Measurements from ENCODE around the gene B3GALT4. TPM values are rescaled to one million over a fixed set of nuclear protein-coding genes. Genes with fewer than 3 reads are reported as not detected.

The B3GALT4 gene
- total and polyA plus RNA-seq, 2 of the 13 experiments (the other 11 are each of a cell fraction or from before 2014, with no cell fraction given) = 0.04 to 0.27 TPM

- peak overlapping the region; percentile 92 for H3K9ac ChIP-seq (ENCODE audit: insufficient read depth, low read depth, low read length)
- H3K4me2 ChIP-seq (ENCODE audit: low read depth, low read length) = peak overlapping the region; percentile 99
- ATAC-seq (peak; percentile 36), FAIRE-seq (no peak), DNase-seq (ENCODE audit: low spot score) (no peak)
- BruUV-seq (replicated peaks) = TSS peak; percentile 89
- peak overlapping the region; percentile 56 for H3K27ac ChIP-seq (ENCODE audit: extremely low read length, insufficient read depth, low read length)
- H3K4me3 ChIP-seq (replicated peaks in 1 of 3; ENCODE audit: insufficient read depth in 1 of 3, low read depth in 2 of 3, low read length in 3 of 3) = peak overlapping the region; percentile 73 to 96 (median 94)
- peaks cover 22% of the 10 kb centered on the region for H3K4me1 ChIP-seq (ENCODE audit: insufficient read depth, low read length)
- intact Hi-C loops (cut with micrococcal nuclease; ENCODE audit: unreplicated experiment) = loop anchor here (1.0 kb wide), 1 partner anchor 8 kb away; the partner anchor contains the start of gene RGL2
- no peak overlapping the region for H2AFZ ChIP-seq (ENCODE audit: low read length)
- H4K20me1 ChIP-seq (ENCODE audit: insufficient read depth, low read length) = no peaks in the 10 kb centered on the region
- in situ Hi-C loops (cut with HindIII; ENCODE audit: extremely low pct_ligation_motif_present, low pct_unique_long_range_greater_than_20kb) = loop anchor here (25.0 kb wide), 1 partner anchor 122 kb away; the partner anchor contains the start of genes CUTA, PHF1 and SYNGAP1
- H3K27me3 ChIP-seq (ENCODE audit: control insufficient read depth in 1 of 2, insufficient read depth in 2 of 2, low read length in 2 of 2) = no peaks in the 10 kb centered on the region; a peak in 1 of 5 replicates
- peaks cover 16 to 42% of the 10 kb centered on the region in 2 experiments for H3K36me3 ChIP-seq (replicated peaks in 1 of 2; ENCODE audit: control insufficient read depth in 1 of 2, insufficient read depth in 2 of 2, low read length in 2 of 2)
- WGBS (ENCODE audit: low lambda C conversion rate) = 1% methylated on average over 14 of the region's 14 CpGs
- ChIA-PET POLR2A (interaction anchor here (0.7 to 3.4 kb wide), 16 partner anchors 8 to 318 kb away, joined by 3 to 41 read pairs (median 8); partner anchors contain the start of genes B3GALT4, CUTA, HSD17B8 and PHF1), CTCF (ENCODE audit: low intra/inter-chr PET ratio, low total read pairs) (interaction anchor here (1.2 to 1.4 kb wide), 2 partner anchors 8 to 10 kb away, joined by 3 read pairs; no protein-coding TSS in a partner anchor)
- H3K79me2 ChIP-seq (ENCODE audit: insufficient read depth, low read length) = peaks cover 27% of the 10 kb centered on the region
- no peaks in the 10 kb centered on the region for H3K9me3 ChIP-seq (ENCODE audit: low read length)
- peak; percentile 17; the same call in 1 of the 2 replicates for TF ChIP-seq ZNF350 (CRISPR knock-in tag; IDR thresholded peaks at IDR 0.05; ENCODE audit: borderline replicate concordance, low read depth)
- TF ChIP-seq E2F2 (CRISPR knock-in tag; IDR thresholded peaks at IDR 0.05; ENCODE audit: borderline replicate concordance) = no peak
- TF ChIP-seq EZH2 (conservative IDR thresholded peaks at IDR 0.05; ENCODE audit: low read depth, low read length) = no peak
- TF ChIP-seq ARNTL (CRISPR knock-in tag; IDR thresholded peaks at IDR 0.05) = no peak
- TF ChIP-seq SETDB1 (CRISPR knock-in tag; IDR thresholded peaks at IDR 0.05; ENCODE audit: borderline replicate concordance) = no peak
- no peak for TF ChIP-seq HDAC2 (CRISPR knock-in tag; IDR thresholded peaks at IDR 0.05)
- TF ChIP-seq CEBPZ (IDR thresholded peaks at IDR 0.05; ENCODE audit: low read length) = no peak
- TF ChIP-seq ZNF747 (CRISPR knock-in tag; IDR thresholded peaks at IDR 0.05; ENCODE audit: borderline replicate concordance) = no peak
- TF ChIP-seq SP140L (CRISPR knock-in tag; IDR thresholded peaks at IDR 0.05; ENCODE audit: borderline replicate concordance) = no peak
- TF ChIP-seq MED8 (CRISPR knock-in tag; IDR thresholded peaks at IDR 0.05; ENCODE audit: insufficient replicate concordance) = no peak
- no peak for TF ChIP-seq GLMP (CRISPR knock-in tag; IDR thresholded peaks at IDR 0.05; ENCODE audit: borderline replicate concordance)
- TF ChIP-seq GFI1 (CRISPR knock-in tag; IDR thresholded peaks at IDR 0.05; ENCODE audit: borderline replicate concordance) = no peak
- no peak for TF ChIP-seq KDM3A (CRISPR knock-in tag; IDR thresholded peaks at IDR 0.05; ENCODE audit: low read depth)
- TF ChIP-seq ZFP90 (CRISPR knock-in tag; IDR thresholded peaks at IDR 0.05; ENCODE audit: borderline replicate concordance) = no peak
- no peak for TF ChIP-seq REXO4 (CRISPR knock-in tag; IDR thresholded peaks at IDR 0.05; ENCODE audit: borderline replicate concordance)
- no peak for TF ChIP-seq ZNF570 (CRISPR knock-in tag; IDR thresholded peaks at IDR 0.05; ENCODE audit: borderline replicate concordance)
- no peak for TF ChIP-seq XRCC5 (optimal IDR thresholded peaks at IDR 0.05; ENCODE audit: low read length)
- TF ChIP-seq RAD51 (IDR thresholded peaks at IDR 0.05; ENCODE audit: borderline replicate concordance) = no peak
- no peak for TF ChIP-seq ZNF256 (CRISPR knock-in tag; conservative IDR thresholded peaks at IDR 0.05)
Measured at GRCh38 chr6:33289784-33290315, 12.9 kb downstream of the B3GALT4 start.
